IMR-90 (cell line): Measurements from ENCODE around the gene FBXO3. TPM values are rescaled to one million over a fixed set of nuclear protein-coding genes. Genes with fewer than 3 reads are reported as not detected.

Source experiments
- ATAC-seq: fragments of 200-7000 bp; cut with Tn5 transposase; 2 replicates; pipeline ENCODE4 v1.9.1; 2020; ENCODE audit warnings: low read depth, mild to moderate bottlenecking, moderate library complexity
- BruUV-seq: library from RNA; stranded (reverse); fragments of 400-500 nt; replicated peaks from 2 replicates; lab custom pipeline; 2021; lab: Mats Ljungman, UMichigan
- CTCF ChIA-PET: fragments of 300-600 bp; formaldehyde crosslinking; extraction: SDS; loops from one replicate; lab custom pipeline; 2021; ENCODE audit warnings: antibody characterized with exemption; lab: Yijun Ruan, JAX
- POLR2A ChIA-PET: fragments of 300-600 bp; sonication (Branson Sonifier 250); formaldehyde crosslinking; loops from one replicate; lab custom pipeline; 2022; ENCODE audit warnings: antibody characterized with exemption; ENCODE audit not compliant: unreplicated experiment; lab: Charles Lee
- DNase-seq: peaks from one replicate; pipeline ENCODE4 v3.0.0; 2013
- H2AFZ ChIP-seq: replicated peaks from 2 replicates; pipeline ENCODE3; 2013; ENCODE audit warnings: low read length, mild to moderate bottlenecking; ENCODE audit not compliant: poor library complexity
- H2AK5ac ChIP-seq: 2 replicates; pipeline ENCODE4 v1.6.1; 2013; ENCODE audit warnings: low read depth, low read length, inconsistent platforms
- H2AK9ac ChIP-seq: replicated peaks from 2 replicates; pipeline ENCODE3; 2013; ENCODE audit warnings: mild to moderate bottlenecking, low read depth, low read length, moderate library complexity; ENCODE audit not compliant: poor library complexity
- H2BK120ac ChIP-seq: 2 replicates; pipeline ENCODE4 v1.6.1; 2013; ENCODE audit warnings: low read depth, low read length, inconsistent platforms
- H2BK15ac ChIP-seq: 3 replicates; pipeline ENCODE4 v1.6.1; 2013; ENCODE audit warnings: low read depth, low read length, inconsistent platforms
- H2BK20ac ChIP-seq: 2 replicates; pipeline ENCODE4 v1.6.1; 2013; ENCODE audit warnings: low read depth, mild to moderate bottlenecking, inconsistent platforms, low read length, moderate library complexity
- H2BK5ac ChIP-seq: 2 replicates; pipeline ENCODE4 v1.6.1; 2013; ENCODE audit warnings: mild to moderate bottlenecking, low read depth, low read length, inconsistent platforms; ENCODE audit not compliant: poor library complexity, severe bottlenecking
- H3K14ac ChIP-seq: replicated peaks from 2 replicates; pipeline ENCODE4 v1.6.1; 2013; ENCODE audit warnings: low read depth, low read length, inconsistent platforms
- H3K18ac ChIP-seq: 2 replicates; pipeline ENCODE4 v1.6.1; 2013; ENCODE audit warnings: low read depth, low read length, control low read depth
- H3K23ac ChIP-seq: 2 replicates; pipeline ENCODE4 v1.6.1; 2013; ENCODE audit warnings: low read depth, low read length, inconsistent platforms
- H3K27ac ChIP-seq: 2 replicates; pipeline ENCODE4 v1.5.1; 2013; ENCODE audit warnings: mild to moderate bottlenecking, control low read depth, low read length; ENCODE audit not compliant: insufficient read depth
- H3K27me3 ChIP-seq: 2 replicates; pipeline ENCODE4 v1.6.1; 2013; ENCODE audit warnings: low read length; ENCODE audit not compliant: control insufficient read depth, insufficient read depth
- H3K36me3 ChIP-seq: 2 replicates; pipeline ENCODE4 v1.6.1; 2013; ENCODE audit warnings: low read length, mixed read lengths; ENCODE audit not compliant: control insufficient read depth, insufficient read depth
- H3K4ac ChIP-seq: 2 replicates; pipeline ENCODE4 v1.6.1; 2013; ENCODE audit warnings: low read depth, low read length, inconsistent platforms
- H3K4me1 ChIP-seq: 2 replicates; pipeline ENCODE4 v1.6.1; 2013; ENCODE audit warnings: low read length, mixed read lengths; ENCODE audit not compliant: control insufficient read depth, insufficient read depth
- H3K4me2 ChIP-seq: 2 replicates; pipeline ENCODE4 v1.6.1; 2013; ENCODE audit warnings: low read depth, mild to moderate bottlenecking, control low read depth, low read length, moderate library complexity
- H3K4me3 ChIP-seq: 2 replicates; pipeline ENCODE4 v1.5.1; 2013; ENCODE audit warnings: low read depth, mild to moderate bottlenecking, control low read depth, low read length, moderate library complexity; ENCODE audit not compliant: insufficient read depth
- H3K56ac ChIP-seq: 2 replicates; pipeline ENCODE4 v1.6.1; 2013; ENCODE audit warnings: low read length, inconsistent platforms; ENCODE audit not compliant: insufficient read depth; ENCODE audit errors: extremely low read depth
- H3K79me1 ChIP-seq, 2 experiments: 2 replicates each; pipeline ENCODE4 v1.6.1; 2013; ENCODE audit warnings: low read length in 2 of 2, inconsistent platforms in 1 of 2, low read depth in 1 of 2
- H3K9ac ChIP-seq: 2 replicates; pipeline ENCODE4 v1.6.1; 2013; ENCODE audit warnings: low read depth, low read length, control low read depth
- H3K9me1 ChIP-seq: 2 replicates; pipeline ENCODE4 v1.6.1; 2013; ENCODE audit warnings: low read length, inconsistent platforms; ENCODE audit not compliant: insufficient read depth
- H3K9me3 ChIP-seq: 2 replicates; pipeline ENCODE4 v1.6.1; 2013; ENCODE audit warnings: low read length; ENCODE audit not compliant: control insufficient read depth, insufficient read depth
- H4K20me1 ChIP-seq: 2 replicates; pipeline ENCODE4 v1.6.1; 2013; ENCODE audit warnings: low read length, inconsistent platforms; ENCODE audit not compliant: insufficient read depth
- H4K5ac ChIP-seq: 2 replicates; pipeline ENCODE4 v1.6.1; 2013; ENCODE audit warnings: mild to moderate bottlenecking, low read depth, low read length, control low read depth
- H4K8ac ChIP-seq, 2 experiments: 2 replicates each; pipeline ENCODE4 v1.6.1; 2013; ENCODE audit warnings: low read depth in 2 of 2, low read length in 2 of 2, control low read depth in 1 of 2, inconsistent platforms in 1 of 2
- H4K91ac ChIP-seq: 2 replicates; pipeline ENCODE4 v1.6.1; 2013; ENCODE audit warnings: low read depth, low read length, inconsistent platforms; ENCODE audit not compliant: insufficient read depth
- CEBPB ChIP-seq: IDR thresholded peaks from 2 replicates; pipeline ENCODE4 v1.6.1; 2012; ENCODE audit warnings: low read depth, low read length, improper control_type of control experiment
- CHD1 ChIP-seq: IDR thresholded peaks from 2 replicates; pipeline ENCODE4 v1.6.1; 2012; ENCODE audit warnings: low read depth, low read length, improper control_type of control experiment
- WGBS, 2 experiments: methylation state at CpG; one replicate each; pipeline versions ENCODE4 v1.1.5 to v1.1.7; 2013; ENCODE audit warnings: missing lambda C conversion rate in 2 of 2; ENCODE audit not compliant: insufficient read length in 1 of 2; ENCODE audit errors: extremely low coverage in 2 of 2; 5-methylcytosine and 5-hydroxymethylcytosine counted together
- dilution Hi-C: fragments of 300-500 bp; cut with HindIII; formaldehyde crosslinking; loops from one replicate; pipeline ENCODE4 v1.14.3; 2018; ENCODE audit warnings: low sequenced_read_pairs; ENCODE audit not compliant: unreplicated experiment
- in situ Hi-C: fragments of 300-500 bp; cut with MboI; formaldehyde crosslinking; loops from 3 replicates; pipeline ENCODE4 v1.14.3; 2019; ENCODE audit warnings: low sequenced_read_pairs, inconsistent platforms, mixed read lengths
- intact Hi-C: fragments of 100-400 bp; cut with micrococcal nuclease; formaldehyde crosslinking; loops from 2 replicates; pipeline ENCODE4 v1.10.0; 2022
- polyA plus RNA-seq, 3 experiments: library from polyadenylated mRNA; depleted of rRNA; stranded (reverse); fragments of >200 nt; gene quantifications; 2 replicates each; pipeline ENCODE4 v1.2.3, GENCODE V29; 2012; ENCODE audit warnings: low replicate concordance in 1 of 3
- total RNA-seq: library from RNA; depleted of rRNA; stranded (reverse); fragments of >200 nt; gene quantifications from 2 replicates; pipeline ENCODE4 v1.2.3, GENCODE V29; 2012

FBXO3 gene
- total and polyA plus RNA-seq, 2 of the 4 experiments (the other 2 are of a cell fraction), result 26.2 to 51.1 TPM

GRCh38 chr11:33706546-33706945 lies 67.8 kb downstream of the FBXO3 start:
- H3K4me1 ChIP-seq, result peaks cover 25% of the 10 kb centered on the region
- POLR2A ChIA-PET, result no interaction called here

More at GRCh38 chr11:33706546-33706945, 67.8 kb downstream of the FBXO3 start:
- H3K36me3 ChIP-seq, result peaks cover 29% of the 10 kb centered on the region
- CTCF ChIA-PET, result interaction anchor here (1.3 kb wide), 1 partner anchor 9 kb away, joined by 6 read pairs; no protein-coding TSS in a partner anchor
- H4K5ac ChIP-seq, result no peak overlapping the region
- no peak overlapping the region for H3K56ac ChIP-seq
- no peak for DNase-seq
- H3K4ac ChIP-seq, result 0 out of 2 replicates have a peak overlapping the region, but pooled peaks have one; percentile 4
- peak overlapping the region; percentile 24 for H2BK5ac ChIP-seq
- H2BK120ac ChIP-seq, result no peak overlapping the region
- H3K18ac ChIP-seq, result no peak overlapping the region; the same call in 1 of the 2 replicates
- H2AFZ ChIP-seq, result no peak overlapping the region
- no peak overlapping the region for H3K23ac ChIP-seq
- H4K20me1 ChIP-seq, result peaks cover 15% of the 10 kb centered on the region; the same call in 1 of the 2 replicates
- H4K8ac ChIP-seq, result no peak overlapping the region; a peak in 1 of 4 replicates
- no peak overlapping the region for H2AK5ac ChIP-seq
- in situ Hi-C loops (no loop called here), dilution Hi-C loops (no loop called here), intact Hi-C loops (no loop called here)
- no peak overlapping the region for H2BK15ac ChIP-seq
- H3K14ac ChIP-seq, result peak overlapping the region; percentile 16; the same call in 1 of the 2 replicates
- H4K91ac ChIP-seq, result no peak overlapping the region
- ATAC-seq, result no peak
- H3K27me3 ChIP-seq, result no peaks in the 10 kb centered on the region
- H2BK20ac ChIP-seq, result no peak overlapping the region
- H3K9ac ChIP-seq, result no peak overlapping the region
- TF ChIP-seq CEBPB, result 0 out of 2 replicates have a peak, but pooled peaks have one; percentile 26
- TF ChIP-seq CHD1, result no peak
- H3K9me3 ChIP-seq, result no peaks in the 10 kb centered on the region
- 0 out of 2 replicates have a peak overlapping the region, but pooled peaks have one; percentile 28 for H3K4me2 ChIP-seq
- peaks cover 41% of the 10 kb centered on the region for H3K9me1 ChIP-seq
- H3K4me3 ChIP-seq, result no peak overlapping the region
- H2AK9ac ChIP-seq, result no peak overlapping the region
- peak overlapping the region; percentile 3; the same call in 1 of the 2 replicates for H3K27ac ChIP-seq
- BruUV-seq, result no TSS peak
- peaks cover 40 to 85% of the 10 kb centered on the region in 2 experiments; a peak in 3 of 4 replicates for H3K79me1 ChIP-seq
- WGBS, 2 experiments, result no CpG with 5 or more reads among the region's 2 CpGs
